GM13976 (cell line): ENCODE data around the gene CREG2.

Experiments used
- DNase-seq: peaks from one replicate; pipeline ENCODE4 v3.0.0; 2012; ENCODE audit warnings: low spot score
- CTCF ChIP-seq: IDR thresholded peaks from 2 replicates; pipeline ENCODE4 v1.5.1; 2012; ENCODE audit warnings: borderline replicate concordance, mild to moderate bottlenecking; ENCODE audit not compliant: insufficient read depth; ENCODE audit errors: extremely low read depth, missing control alignments, control extremely low read depth
- in situ Hi-C: fragments of 300-500 bp; cut with MboI; formaldehyde crosslinking; loops from one replicate; pipeline ENCODE4 v1.12.0; 2022; ENCODE audit warnings: low sequenced_read_pairs, mixed read lengths, inconsistent platforms; ENCODE audit not compliant: unreplicated experiment

CREG2 gene

DNA sequence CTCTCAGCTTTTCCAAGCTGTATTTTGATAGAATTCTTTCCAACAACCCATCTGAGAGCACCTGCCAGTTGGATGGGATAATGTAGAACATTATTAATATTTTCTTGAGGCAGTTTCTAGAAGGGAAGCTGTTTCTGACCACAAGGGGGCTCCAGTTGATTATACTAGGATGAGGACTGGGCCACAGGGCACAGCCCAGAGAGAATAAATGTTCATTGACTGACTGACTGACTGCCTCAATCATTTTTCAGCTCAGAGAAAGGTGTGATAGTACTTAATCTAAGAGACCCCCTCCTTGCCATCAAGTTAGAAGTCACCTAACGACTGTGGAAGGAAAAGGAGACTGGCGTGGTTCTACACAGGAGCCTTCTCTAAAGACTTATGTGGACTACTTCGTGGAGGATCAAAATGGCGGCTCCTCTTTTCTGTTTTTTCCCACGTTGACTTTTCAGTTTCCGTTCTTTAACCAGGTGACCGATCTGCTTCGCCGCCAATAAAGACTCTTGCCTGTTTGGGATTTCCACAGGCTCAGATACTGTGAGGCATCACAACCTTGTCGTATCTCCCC, 31.9 kb upstream of the CREG2 start:
- in situ Hi-C loops: loop anchor here (25.0 kb wide), 1 partner anchor 418 kb away; no protein-coding TSS in a partner anchor
- peak; percentile 67 for DNase-seq
- peak; percentile 29 for TF ChIP-seq CTCF

- no peak for DNase-seq
- in situ Hi-C loops: loop anchor here (25.0 kb wide), 1 partner anchor 419 kb away; no protein-coding TSS in a partner anchor
- no peak for TF ChIP-seq CTCF
These were observed 31.3 kb upstream of the CREG2 start for GRCh38 chr2:101418460-101419095.

DNA sequence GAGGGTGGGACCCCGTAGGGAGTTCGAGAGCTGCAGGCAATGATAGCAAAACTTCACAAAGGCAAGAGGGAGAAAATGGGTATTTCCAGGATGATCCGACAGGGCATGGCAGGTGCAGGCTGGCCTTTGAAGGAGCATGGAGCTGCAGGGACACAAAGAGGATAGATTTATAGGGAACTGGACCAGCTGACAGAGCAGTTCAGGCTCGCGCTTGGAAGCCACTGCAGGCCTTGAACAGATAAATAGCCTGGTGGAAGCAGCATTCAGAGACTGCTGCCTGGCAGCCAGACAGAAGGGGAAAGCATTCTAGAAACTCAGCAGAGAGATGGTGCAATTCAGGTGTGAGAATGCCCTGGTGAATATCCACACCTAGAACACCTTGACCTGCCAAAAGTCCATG, 29.3 kb upstream of the CREG2 start:
- in situ Hi-C loops: loop anchor here (25.0 kb wide), 1 partner anchor 421 kb away; no protein-coding TSS in a partner anchor
- no peak for TF ChIP-seq CTCF
- DNase-seq: no peak

DNA sequence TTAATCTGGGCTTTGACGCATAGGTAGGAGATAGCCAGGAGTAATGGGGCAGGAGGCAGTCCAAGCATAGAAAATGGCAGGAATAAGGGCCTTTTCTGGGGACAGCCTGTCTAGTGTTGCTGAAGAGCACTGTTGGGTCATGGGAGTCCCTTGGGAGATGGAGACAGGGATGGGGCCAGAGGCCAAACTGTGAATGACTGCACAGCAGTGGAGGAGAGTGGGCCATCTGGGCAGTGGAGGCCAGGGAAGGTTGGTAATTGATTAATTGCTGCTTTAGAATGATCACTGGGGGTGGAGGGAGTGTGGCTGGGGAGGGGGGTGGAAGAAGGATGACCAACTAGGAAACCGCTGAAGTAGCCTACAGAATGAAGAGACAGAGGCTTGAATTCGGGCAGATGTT, 28.6 kb upstream of the CREG2 start:
- no peak for TF ChIP-seq CTCF
- in situ Hi-C loops: loop anchor here (25.0 kb wide), 1 partner anchor 421 kb away; no protein-coding TSS in a partner anchor
- DNase-seq: no peak

DNA sequence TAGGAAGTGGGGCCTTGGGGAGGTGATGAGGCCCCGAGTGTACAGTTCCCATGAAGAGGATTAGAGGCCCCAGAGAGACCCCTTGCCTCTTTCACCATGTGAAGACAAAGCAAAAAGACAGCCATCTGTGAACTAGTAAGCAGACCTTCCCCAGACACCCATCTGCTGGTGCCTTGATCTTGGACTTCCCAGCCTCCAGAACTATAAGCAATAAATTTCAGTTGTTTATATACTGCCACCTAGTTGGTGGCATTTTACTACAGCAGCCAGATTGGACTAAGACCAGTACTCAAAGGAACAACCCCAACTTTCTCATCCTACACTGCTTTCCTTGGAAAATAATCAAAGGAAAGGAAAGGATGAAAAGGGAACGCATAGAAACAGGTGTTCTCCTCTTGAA, 27.9 kb upstream of the CREG2 start:
- no peak for DNase-seq
- TF ChIP-seq CTCF: no peak
- in situ Hi-C loops: loop anchor here (25.0 kb wide), 1 partner anchor 422 kb away; no protein-coding TSS in a partner anchor

DNA sequence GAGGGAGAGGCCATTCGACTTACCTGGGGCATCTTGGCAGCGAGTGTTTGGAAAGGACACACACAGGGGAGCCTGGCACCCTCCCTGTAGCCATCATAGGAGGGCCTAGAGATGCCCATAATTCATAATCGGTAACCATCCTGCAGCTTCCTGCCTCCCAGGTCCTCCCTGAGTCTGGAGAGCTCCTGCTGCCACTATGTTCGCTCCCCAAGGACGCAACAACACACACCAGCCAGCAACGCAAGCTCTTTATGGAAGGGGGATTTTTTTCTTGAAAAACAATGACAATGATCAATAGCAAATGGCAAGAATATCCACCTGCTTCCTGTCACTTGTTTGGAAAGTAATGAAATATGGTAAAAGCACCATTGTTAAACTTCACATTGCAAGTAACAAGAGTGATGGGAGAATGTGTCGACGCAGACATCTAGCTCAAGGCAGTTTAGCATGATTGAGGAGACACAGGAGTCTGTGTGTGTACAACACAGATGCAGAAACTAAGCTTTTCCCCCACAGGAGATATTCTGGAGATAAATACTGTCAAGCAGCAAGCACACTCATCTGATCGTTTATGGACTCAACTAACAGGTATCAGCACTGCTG, 24.9 kb upstream of the CREG2 start:
- in situ Hi-C loops: loop anchor here (25.0 kb wide), 1 partner anchor 425 kb away; no protein-coding TSS in a partner anchor
- TF ChIP-seq CTCF: no peak
- DNase-seq: no peak
